IMR-90 (cell line): ENCODE results near the gene SSBP2. TPM values are rescaled to one million over a fixed set of nuclear protein-coding genes. Genes with fewer than 3 reads are reported as not detected.
A peak's percentile ranks its signal among the peaks of the same experiment; 100 is the strongest.

ENCODE experiments used
- ATAC-seq: fragments of 200-7000 bp; cut with Tn5 transposase; 2 replicates; pipeline ENCODE4 v1.9.1; 2020; ENCODE audit warnings: low read depth, mild to moderate bottlenecking, moderate library complexity
- BruUV-seq: library from RNA; stranded (reverse); fragments of 400-500 nt; replicated peaks from 2 replicates; lab custom pipeline; 2021; lab: Mats Ljungman, UMichigan
- CTCF ChIA-PET: fragments of 300-600 bp; formaldehyde crosslinking; extraction: SDS; loops from one replicate; lab custom pipeline; 2021; ENCODE audit warnings: antibody characterized with exemption; lab: Yijun Ruan, JAX
- POLR2A ChIA-PET: fragments of 300-600 bp; sonication (Branson Sonifier 250); formaldehyde crosslinking; loops from one replicate; lab custom pipeline; 2022; ENCODE audit warnings: antibody characterized with exemption; ENCODE audit not compliant: unreplicated experiment; lab: Charles Lee
- DNase-seq: peaks from one replicate; pipeline ENCODE4 v3.0.0; 2013
- H2AFZ ChIP-seq: replicated peaks from 2 replicates; pipeline ENCODE3; 2013; ENCODE audit warnings: low read length, mild to moderate bottlenecking; ENCODE audit not compliant: poor library complexity
- H2AK5ac ChIP-seq: 2 replicates; pipeline ENCODE4 v1.6.1; 2013; ENCODE audit warnings: low read depth, low read length, inconsistent platforms
- H2AK9ac ChIP-seq: replicated peaks from 2 replicates; pipeline ENCODE3; 2013; ENCODE audit warnings: mild to moderate bottlenecking, low read depth, low read length, moderate library complexity; ENCODE audit not compliant: poor library complexity
- H2BK120ac ChIP-seq: 2 replicates; pipeline ENCODE4 v1.6.1; 2013; ENCODE audit warnings: low read depth, low read length, inconsistent platforms
- H2BK15ac ChIP-seq: 3 replicates; pipeline ENCODE4 v1.6.1; 2013; ENCODE audit warnings: low read depth, low read length, inconsistent platforms
- H2BK20ac ChIP-seq: 2 replicates; pipeline ENCODE4 v1.6.1; 2013; ENCODE audit warnings: low read depth, mild to moderate bottlenecking, inconsistent platforms, low read length, moderate library complexity
- H2BK5ac ChIP-seq: 2 replicates; pipeline ENCODE4 v1.6.1; 2013; ENCODE audit warnings: mild to moderate bottlenecking, low read depth, low read length, inconsistent platforms; ENCODE audit not compliant: poor library complexity, severe bottlenecking
- H3K14ac ChIP-seq: replicated peaks from 2 replicates; pipeline ENCODE4 v1.6.1; 2013; ENCODE audit warnings: low read depth, low read length, inconsistent platforms
- H3K18ac ChIP-seq: 2 replicates; pipeline ENCODE4 v1.6.1; 2013; ENCODE audit warnings: low read depth, low read length, control low read depth
- H3K23ac ChIP-seq: 2 replicates; pipeline ENCODE4 v1.6.1; 2013; ENCODE audit warnings: low read depth, low read length, inconsistent platforms
- H3K27ac ChIP-seq: 2 replicates; pipeline ENCODE4 v1.5.1; 2013; ENCODE audit warnings: mild to moderate bottlenecking, control low read depth, low read length; ENCODE audit not compliant: insufficient read depth
- H3K27me3 ChIP-seq: 2 replicates; pipeline ENCODE4 v1.6.1; 2013; ENCODE audit warnings: low read length; ENCODE audit not compliant: control insufficient read depth, insufficient read depth
- H3K36me3 ChIP-seq: 2 replicates; pipeline ENCODE4 v1.6.1; 2013; ENCODE audit warnings: low read length, mixed read lengths; ENCODE audit not compliant: control insufficient read depth, insufficient read depth
- H3K4ac ChIP-seq: 2 replicates; pipeline ENCODE4 v1.6.1; 2013; ENCODE audit warnings: low read depth, low read length, inconsistent platforms
- H3K4me1 ChIP-seq: 2 replicates; pipeline ENCODE4 v1.6.1; 2013; ENCODE audit warnings: low read length, mixed read lengths; ENCODE audit not compliant: control insufficient read depth, insufficient read depth
- H3K4me2 ChIP-seq: 2 replicates; pipeline ENCODE4 v1.6.1; 2013; ENCODE audit warnings: low read depth, mild to moderate bottlenecking, control low read depth, low read length, moderate library complexity
- H3K4me3 ChIP-seq: 2 replicates; pipeline ENCODE4 v1.5.1; 2013; ENCODE audit warnings: low read depth, mild to moderate bottlenecking, control low read depth, low read length, moderate library complexity; ENCODE audit not compliant: insufficient read depth
- H3K56ac ChIP-seq: 2 replicates; pipeline ENCODE4 v1.6.1; 2013; ENCODE audit warnings: low read length, inconsistent platforms; ENCODE audit not compliant: insufficient read depth; ENCODE audit errors: extremely low read depth
- H3K79me1 ChIP-seq, 2 experiments: 2 replicates each; pipeline ENCODE4 v1.6.1; 2013; ENCODE audit warnings: low read length in 2 of 2, inconsistent platforms in 1 of 2, low read depth in 1 of 2
- H3K9ac ChIP-seq: 2 replicates; pipeline ENCODE4 v1.6.1; 2013; ENCODE audit warnings: low read depth, low read length, control low read depth
- H3K9me1 ChIP-seq: 2 replicates; pipeline ENCODE4 v1.6.1; 2013; ENCODE audit warnings: low read length, inconsistent platforms; ENCODE audit not compliant: insufficient read depth
- H3K9me3 ChIP-seq: 2 replicates; pipeline ENCODE4 v1.6.1; 2013; ENCODE audit warnings: low read length; ENCODE audit not compliant: control insufficient read depth, insufficient read depth
- H4K20me1 ChIP-seq: 2 replicates; pipeline ENCODE4 v1.6.1; 2013; ENCODE audit warnings: low read length, inconsistent platforms; ENCODE audit not compliant: insufficient read depth
- H4K5ac ChIP-seq: 2 replicates; pipeline ENCODE4 v1.6.1; 2013; ENCODE audit warnings: mild to moderate bottlenecking, low read depth, low read length, control low read depth
- H4K8ac ChIP-seq, 2 experiments: 2 replicates each; pipeline ENCODE4 v1.6.1; 2013; ENCODE audit warnings: low read depth in 2 of 2, low read length in 2 of 2, control low read depth in 1 of 2, inconsistent platforms in 1 of 2
- H4K91ac ChIP-seq: 2 replicates; pipeline ENCODE4 v1.6.1; 2013; ENCODE audit warnings: low read depth, low read length, inconsistent platforms; ENCODE audit not compliant: insufficient read depth
- FOS ChIP-seq: fragments of 150-350 bp; IDR thresholded peaks from 2 replicates; pipeline ENCODE4 v1.6.1; 2016; ENCODE audit warnings: low read depth, low read length
- MAFK ChIP-seq: IDR thresholded peaks from 2 replicates; pipeline ENCODE4 v1.6.1; 2012; ENCODE audit warnings: low read depth, low read length, improper control_type of control experiment
- MAZ ChIP-seq: IDR thresholded peaks from 2 replicates; pipeline ENCODE4 v1.6.1; 2012; ENCODE audit warnings: low read depth, mild to moderate bottlenecking, low read length, improper control_type of control experiment, moderate library complexity, borderline replicate concordance
- MXI1 ChIP-seq: IDR thresholded peaks from 2 replicates; pipeline ENCODE4 v1.6.1; 2012; ENCODE audit warnings: low read depth, mild to moderate bottlenecking, low read length, moderate library complexity, borderline replicate concordance
- NFE2L2 ChIP-seq: fragments of 150-350 bp; IDR thresholded peaks from 2 replicates; pipeline ENCODE4 v1.6.1; 2016; ENCODE audit warnings: low read depth, mild to moderate bottlenecking, low read length
- POLR2A ChIP-seq: IDR thresholded peaks from 2 replicates; pipeline ENCODE4 v1.6.1; 2012; ENCODE audit warnings: mild to moderate bottlenecking, low read depth, low read length
- RCOR1 ChIP-seq: IDR thresholded peaks from 2 replicates; pipeline ENCODE4 v1.6.1; 2012; ENCODE audit warnings: mild to moderate bottlenecking, low read length, improper control_type of control experiment; ENCODE audit not compliant: insufficient replicate concordance
- WGBS, 2 experiments: methylation state at CpG; one replicate each; pipeline versions ENCODE4 v1.1.5 to v1.1.7; 2013; ENCODE audit warnings: missing lambda C conversion rate in 2 of 2; ENCODE audit not compliant: insufficient read length in 1 of 2; ENCODE audit errors: extremely low coverage in 2 of 2; 5-methylcytosine and 5-hydroxymethylcytosine counted together
- dilution Hi-C: fragments of 300-500 bp; cut with HindIII; formaldehyde crosslinking; loops from one replicate; pipeline ENCODE4 v1.14.3; 2018; ENCODE audit warnings: low sequenced_read_pairs; ENCODE audit not compliant: unreplicated experiment
- in situ Hi-C: fragments of 300-500 bp; cut with MboI; formaldehyde crosslinking; loops from 3 replicates; pipeline ENCODE4 v1.14.3; 2019; ENCODE audit warnings: low sequenced_read_pairs, inconsistent platforms, mixed read lengths
- intact Hi-C: fragments of 100-400 bp; cut with micrococcal nuclease; formaldehyde crosslinking; loops from 2 replicates; pipeline ENCODE4 v1.10.0; 2022
- polyA plus RNA-seq, 3 experiments: library from polyadenylated mRNA; depleted of rRNA; stranded (reverse); fragments of >200 nt; gene quantifications; 2 replicates each; pipeline ENCODE4 v1.2.3, GENCODE V29; 2012; ENCODE audit warnings: low replicate concordance in 1 of 3
- total RNA-seq: library from RNA; depleted of rRNA; stranded (reverse); fragments of >200 nt; gene quantifications from 2 replicates; pipeline ENCODE4 v1.2.3, GENCODE V29; 2012

The SSBP2 gene
- total and polyA plus RNA-seq, 2 of the 4 experiments (the other 2 are of a cell fraction): 38.4 to 42.7 TPM

- peaks cover 14% of the 10 kb centered on the region for H3K4me1 ChIP-seq
- H4K20me1 ChIP-seq: no peaks in the 10 kb centered on the region
- no TSS peak for BruUV-seq
- dilution Hi-C loops: no loop called here
- CTCF ChIA-PET: no interaction called here
- no peak overlapping the region for H2AK9ac ChIP-seq
- peaks cover 0 to 11% of the 10 kb centered on the region in 2 experiments; a peak in 1 of 4 replicates for H3K79me1 ChIP-seq
- peaks cover 12% of the 10 kb centered on the region for H3K9me1 ChIP-seq
- peak overlapping the region in 1 of 2 experiments; percentile 58; a peak in 2 of 4 replicates for H4K8ac ChIP-seq
- no peaks in the 10 kb centered on the region for H3K9me3 ChIP-seq
- intact Hi-C loops: loop anchor here (1.0 to 5.0 kb wide), 2 partner anchors 119 to 432 kb away; partner anchors contain the start of gene ZCCHC9
- H2BK20ac ChIP-seq: peak overlapping the region; percentile 67; the same call in 1 of the 2 replicates
- POLR2A ChIA-PET: no interaction called here
- H3K27ac ChIP-seq: no peak overlapping the region; the same call in 1 of the 2 replicates
- no peak overlapping the region for H2AK5ac ChIP-seq
- H3K4ac ChIP-seq: peak overlapping the region; percentile 63; the same call in 1 of the 2 replicates
- H2BK5ac ChIP-seq: peak overlapping the region; percentile 99
- peak overlapping the region; percentile 69; the same call in 1 of the 2 replicates for H3K4me2 ChIP-seq
- no peaks in the 10 kb centered on the region; the same call in 1 of the 2 replicates for H3K36me3 ChIP-seq
- ATAC-seq (peak; percentile 67), DNase-seq (peak; percentile 96)
- H3K23ac ChIP-seq: no peak overlapping the region
- no peak overlapping the region for H4K91ac ChIP-seq
- no peak overlapping the region for H3K4me3 ChIP-seq
- H3K56ac ChIP-seq: no peak overlapping the region
- H3K9ac ChIP-seq: no peak overlapping the region
- in situ Hi-C loops: loop anchor here (10.0 kb wide), 1 partner anchor 435 kb away; no protein-coding TSS in a partner anchor
- H3K27me3 ChIP-seq: no peaks in the 10 kb centered on the region
- no peak overlapping the region for H4K5ac ChIP-seq
- no peak for TF ChIP-seq MXI1
- TF ChIP-seq RCOR1: peak; percentile 57
- TF ChIP-seq MAZ: no peak
- peak; percentile 82; the same call in 1 of the 2 replicates for TF ChIP-seq NFE2L2
- TF ChIP-seq FOS: peak; percentile 94
- TF ChIP-seq MAFK: 0 out of 2 replicates have a peak, but pooled peaks have one; percentile 28
- peak; percentile 33 for TF ChIP-seq POLR2A
- no peak overlapping the region for H2AFZ ChIP-seq
- H3K18ac ChIP-seq: peak overlapping the region; percentile 76; the same call in 1 of the 2 replicates
- H2BK120ac ChIP-seq: peak overlapping the region; percentile 82; the same call in 1 of the 2 replicates
- H2BK15ac ChIP-seq: no peak overlapping the region; the same call in 2 of the 3 replicates
- WGBS, 2 experiments: no CpG with 5 or more reads among the region's 6 CpGs
- H3K14ac ChIP-seq: no peak overlapping the region
Measured at GRCh38 chr5:81420039-81420667, 330.7 kb downstream of the SSBP2 start.
